GM23338 (cell line): ENCODE data around the gene BCHE. TPM values are rescaled to one million over a fixed set of nuclear protein-coding genes. Genes with fewer than 3 reads are reported as not detected.

Experiments used
- ATAC-seq: fragments of 200-7000 bp; cut with Tn5 transposase; 3 replicates; pipeline ENCODE4 v1.9.1; 2020
- DNase-seq: peaks from one replicate; pipeline ENCODE4 v3.0.0-alpha.2; 2015; ENCODE audit warnings: low spot score
- H2AFZ ChIP-seq: fragments of 200-600 bp; sonication (generic); 2 replicates; pipeline ENCODE4 v1.8.0; 2016; ENCODE audit warnings: antibody characterized with exemption, mild to moderate bottlenecking, moderate library complexity
- H3F3A ChIP-seq: fragments of 200-600 bp; sonication (generic); replicated peaks from 2 replicates; pipeline ENCODE4 v1.8.0; 2017; ENCODE audit warnings: antibody characterized with exemption, mixed run types, low read depth
- H3K27ac ChIP-seq: fragments of 200-600 bp; sonication (generic); 2 replicates; pipeline ENCODE4 v1.6.1; 2016; ENCODE audit warnings: low read depth
- H3K27me3 ChIP-seq: fragments of 200-600 bp; sonication (generic); 2 replicates; pipeline ENCODE4 v1.8.0; 2016; ENCODE audit warnings: mild to moderate bottlenecking, mixed run types, moderate library complexity; ENCODE audit not compliant: insufficient read depth
- H3K36me3 ChIP-seq: fragments of 200-600 bp; sonication (generic); 2 replicates; pipeline ENCODE4 v1.8.0; 2016; ENCODE audit warnings: mild to moderate bottlenecking; ENCODE audit not compliant: insufficient read depth
- H3K4me1 ChIP-seq: fragments of 200-600 bp; sonication (generic); 2 replicates; pipeline ENCODE4 v1.8.0; 2016; ENCODE audit warnings: mild to moderate bottlenecking, moderate library complexity; ENCODE audit not compliant: insufficient read depth
- H3K4me2 ChIP-seq: fragments of 200-600 bp; sonication (generic); 2 replicates; pipeline ENCODE4 v1.7.1; 2017; ENCODE audit warnings: mixed run types
- H3K4me3 ChIP-seq: fragments of 200-600 bp; sonication (generic); 2 replicates; pipeline ENCODE4 v1.6.1; 2016; ENCODE audit warnings: mixed run types
- H3K79me2 ChIP-seq: fragments of 200-600 bp; sonication (generic); replicated peaks from 2 replicates; pipeline ENCODE4 v1.8.0; 2017; ENCODE audit warnings: mild to moderate bottlenecking; ENCODE audit not compliant: insufficient read depth
- H3K9me2 ChIP-seq: fragments of 200-600 bp; sonication (generic); 2 replicates; pipeline ENCODE4 v1.8.0; 2017; ENCODE audit not compliant: insufficient read depth
- H4K20me1 ChIP-seq: fragments of 200-600 bp; sonication (generic); replicated peaks from 2 replicates; pipeline ENCODE4 v1.8.0; 2017; ENCODE audit warnings: mild to moderate bottlenecking; ENCODE audit not compliant: insufficient read depth
- H3K27ac Mint-ChIP-seq: 2 replicates; pipeline ENCODE4 v1.8.0; 2020; ENCODE audit warnings: inconsistent platforms, mild to moderate bottlenecking, moderate library complexity, mixed read lengths
- H3K27me3 Mint-ChIP-seq: 3 replicates; pipeline ENCODE4 v1.8.0; 2022; ENCODE audit warnings: low read depth, mild to moderate bottlenecking, moderate library complexity, mixed read lengths, inconsistent platforms; ENCODE audit not compliant: insufficient read depth, poor library complexity
- H3K36me3 Mint-ChIP-seq: 3 replicates; pipeline ENCODE4 v1.8.0; 2021; ENCODE audit warnings: low read depth, mild to moderate bottlenecking, inconsistent platforms, moderate library complexity, mixed read lengths
- H3K4me1 Mint-ChIP-seq: 3 replicates; pipeline ENCODE4 v1.8.0; 2020; ENCODE audit warnings: mild to moderate bottlenecking, inconsistent platforms, mixed read lengths
- H3K4me3 Mint-ChIP-seq: 3 replicates; pipeline ENCODE4 v1.8.0; 2021; ENCODE audit warnings: moderate library complexity, mild to moderate bottlenecking, inconsistent platforms, mixed read lengths
- H3K9me3 Mint-ChIP-seq: 3 replicates; pipeline ENCODE4 v1.8.0; 2020; ENCODE audit warnings: moderate library complexity, mild to moderate bottlenecking, inconsistent platforms, mixed read lengths
- CREB1 ChIP-seq: fragments of 250-450 bp; sonication (Bioruptor Pico); IDR thresholded peaks from 2 replicates; pipeline ENCODE4 v1.5.0; 2020; ENCODE audit warnings: low read depth, mild to moderate bottlenecking, moderate library complexity
- CTCF ChIP-seq, 2 experiments: fragments of 200-600 bp in 1 of 2; sonication (generic) in 1 of 2; conservative IDR thresholded peaks; 2 replicates each; pipeline versions ENCODE4 v1.5.1 to v1.6.1; 2016 to 2017; ENCODE audit warnings: antibody characterized with exemption in 2 of 2, low read depth in 2 of 2, mild to moderate bottlenecking in 2 of 2, moderate library complexity in 1 of 2
- EZH2 ChIP-seq: fragments of 200-600 bp; sonication (generic); IDR thresholded peaks from one replicate; pipeline ENCODE4 v1.8.0; 2017; ENCODE audit warnings: antibody characterized with exemption, mild to moderate bottlenecking, low read depth; ENCODE audit not compliant: unreplicated experiment
- JUNB ChIP-seq: IDR thresholded peaks from one replicate; pipeline ENCODE4 v1.6.1; 2016; ENCODE audit warnings: antibody characterized with exemption; ENCODE audit not compliant: unreplicated experiment
- NANOG ChIP-seq: IDR thresholded peaks from 2 replicates; pipeline ENCODE4 v1.6.1; 2016; ENCODE audit warnings: antibody characterized with exemption, borderline replicate concordance
- POLR2AphosphoS5 ChIP-seq: IDR thresholded peaks from 2 replicates; pipeline ENCODE4 v1.6.1; 2016; ENCODE audit warnings: antibody characterized with exemption, low read depth
- STAT1 ChIP-seq: IDR thresholded peaks from one replicate; pipeline ENCODE4 v1.6.1; 2016; ENCODE audit warnings: antibody characterized with exemption; ENCODE audit not compliant: unreplicated experiment
- ZNF114 ChIP-seq: fragments of 250-450 bp; sonication (Bioruptor Pico); IDR thresholded peaks from 2 replicates; pipeline ENCODE4 v1.5.0; 2020; ENCODE audit warnings: mild to moderate bottlenecking, moderate library complexity
- ZNF331 ChIP-seq: fragments of 250-450 bp; sonication (Bioruptor Pico); IDR thresholded peaks from 2 replicates; pipeline ENCODE4 v1.5.0; 2020; ENCODE audit warnings: low read depth, mild to moderate bottlenecking, moderate library complexity
- polyA plus RNA-seq: library from polyadenylated mRNA; unstranded; fragments of >200 nt; fragmentation: Nextera tagmentation; extraction: Ambion mirVana; gene quantifications from 2 replicates; pipeline ENCODE4 v1.2.1, GENCODE V29; 2016
- total RNA-seq: library from RNA; depleted of rRNA; stranded (reverse); fragments of >200 nt; shearing (Covaris generic); gene quantifications from 2 replicates; pipeline ENCODE4 v1.2.3, GENCODE V29; 2014
- TF ChIP-seq, protein P1 (sequence below): fragments of 250-450 bp; sonication (Bioruptor Pico); IDR thresholded peaks from 2 replicates; pipeline ENCODE4 v1.5.0; 2020; ENCODE audit warnings: mild to moderate bottlenecking, moderate library complexity
- TF ChIP-seq, protein P2 (sequence below): IDR thresholded peaks from 2 replicates; pipeline ENCODE4 v1.6.1; 2016; ENCODE audit warnings: antibody characterized with exemption

BCHE gene
- total and polyA plus RNA-seq, 2 experiments from 2014 or later = 0.73 to 1.1 TPM

- H3K9me2 ChIP-seq = no peaks in the 10 kb centered on the region
- H3K4me1 ChIP-seq = no peaks in the 10 kb centered on the region
- H3K79me2 ChIP-seq = no peaks in the 10 kb centered on the region
- H3K36me3 ChIP-seq = no peaks in the 10 kb centered on the region
- no peaks in the 10 kb centered on the region for H3K27me3 ChIP-seq
- Mint-ChIP-seq H3K9me3 (peaks cover 4% of the 10 kb centered on the region; the same call in 1 of the 3 replicates), H3K36me3 (no peaks in the 10 kb centered on the region), H3K27ac (no peak overlapping the region), H3K27me3 (no peaks in the 10 kb centered on the region), H3K4me1 (no peaks in the 10 kb centered on the region; the same call in 2 of the 3 replicates), H3K4me3 (no peak overlapping the region)
- no peak for TF ChIP-seq ZNF114 (CRISPR knock-in tag)
- TF ChIP-seq CREB1 (CRISPR knock-in tag) = no peak
- TF ChIP-seq NANOG = no peak
- TF ChIP-seq, protein P1, sequence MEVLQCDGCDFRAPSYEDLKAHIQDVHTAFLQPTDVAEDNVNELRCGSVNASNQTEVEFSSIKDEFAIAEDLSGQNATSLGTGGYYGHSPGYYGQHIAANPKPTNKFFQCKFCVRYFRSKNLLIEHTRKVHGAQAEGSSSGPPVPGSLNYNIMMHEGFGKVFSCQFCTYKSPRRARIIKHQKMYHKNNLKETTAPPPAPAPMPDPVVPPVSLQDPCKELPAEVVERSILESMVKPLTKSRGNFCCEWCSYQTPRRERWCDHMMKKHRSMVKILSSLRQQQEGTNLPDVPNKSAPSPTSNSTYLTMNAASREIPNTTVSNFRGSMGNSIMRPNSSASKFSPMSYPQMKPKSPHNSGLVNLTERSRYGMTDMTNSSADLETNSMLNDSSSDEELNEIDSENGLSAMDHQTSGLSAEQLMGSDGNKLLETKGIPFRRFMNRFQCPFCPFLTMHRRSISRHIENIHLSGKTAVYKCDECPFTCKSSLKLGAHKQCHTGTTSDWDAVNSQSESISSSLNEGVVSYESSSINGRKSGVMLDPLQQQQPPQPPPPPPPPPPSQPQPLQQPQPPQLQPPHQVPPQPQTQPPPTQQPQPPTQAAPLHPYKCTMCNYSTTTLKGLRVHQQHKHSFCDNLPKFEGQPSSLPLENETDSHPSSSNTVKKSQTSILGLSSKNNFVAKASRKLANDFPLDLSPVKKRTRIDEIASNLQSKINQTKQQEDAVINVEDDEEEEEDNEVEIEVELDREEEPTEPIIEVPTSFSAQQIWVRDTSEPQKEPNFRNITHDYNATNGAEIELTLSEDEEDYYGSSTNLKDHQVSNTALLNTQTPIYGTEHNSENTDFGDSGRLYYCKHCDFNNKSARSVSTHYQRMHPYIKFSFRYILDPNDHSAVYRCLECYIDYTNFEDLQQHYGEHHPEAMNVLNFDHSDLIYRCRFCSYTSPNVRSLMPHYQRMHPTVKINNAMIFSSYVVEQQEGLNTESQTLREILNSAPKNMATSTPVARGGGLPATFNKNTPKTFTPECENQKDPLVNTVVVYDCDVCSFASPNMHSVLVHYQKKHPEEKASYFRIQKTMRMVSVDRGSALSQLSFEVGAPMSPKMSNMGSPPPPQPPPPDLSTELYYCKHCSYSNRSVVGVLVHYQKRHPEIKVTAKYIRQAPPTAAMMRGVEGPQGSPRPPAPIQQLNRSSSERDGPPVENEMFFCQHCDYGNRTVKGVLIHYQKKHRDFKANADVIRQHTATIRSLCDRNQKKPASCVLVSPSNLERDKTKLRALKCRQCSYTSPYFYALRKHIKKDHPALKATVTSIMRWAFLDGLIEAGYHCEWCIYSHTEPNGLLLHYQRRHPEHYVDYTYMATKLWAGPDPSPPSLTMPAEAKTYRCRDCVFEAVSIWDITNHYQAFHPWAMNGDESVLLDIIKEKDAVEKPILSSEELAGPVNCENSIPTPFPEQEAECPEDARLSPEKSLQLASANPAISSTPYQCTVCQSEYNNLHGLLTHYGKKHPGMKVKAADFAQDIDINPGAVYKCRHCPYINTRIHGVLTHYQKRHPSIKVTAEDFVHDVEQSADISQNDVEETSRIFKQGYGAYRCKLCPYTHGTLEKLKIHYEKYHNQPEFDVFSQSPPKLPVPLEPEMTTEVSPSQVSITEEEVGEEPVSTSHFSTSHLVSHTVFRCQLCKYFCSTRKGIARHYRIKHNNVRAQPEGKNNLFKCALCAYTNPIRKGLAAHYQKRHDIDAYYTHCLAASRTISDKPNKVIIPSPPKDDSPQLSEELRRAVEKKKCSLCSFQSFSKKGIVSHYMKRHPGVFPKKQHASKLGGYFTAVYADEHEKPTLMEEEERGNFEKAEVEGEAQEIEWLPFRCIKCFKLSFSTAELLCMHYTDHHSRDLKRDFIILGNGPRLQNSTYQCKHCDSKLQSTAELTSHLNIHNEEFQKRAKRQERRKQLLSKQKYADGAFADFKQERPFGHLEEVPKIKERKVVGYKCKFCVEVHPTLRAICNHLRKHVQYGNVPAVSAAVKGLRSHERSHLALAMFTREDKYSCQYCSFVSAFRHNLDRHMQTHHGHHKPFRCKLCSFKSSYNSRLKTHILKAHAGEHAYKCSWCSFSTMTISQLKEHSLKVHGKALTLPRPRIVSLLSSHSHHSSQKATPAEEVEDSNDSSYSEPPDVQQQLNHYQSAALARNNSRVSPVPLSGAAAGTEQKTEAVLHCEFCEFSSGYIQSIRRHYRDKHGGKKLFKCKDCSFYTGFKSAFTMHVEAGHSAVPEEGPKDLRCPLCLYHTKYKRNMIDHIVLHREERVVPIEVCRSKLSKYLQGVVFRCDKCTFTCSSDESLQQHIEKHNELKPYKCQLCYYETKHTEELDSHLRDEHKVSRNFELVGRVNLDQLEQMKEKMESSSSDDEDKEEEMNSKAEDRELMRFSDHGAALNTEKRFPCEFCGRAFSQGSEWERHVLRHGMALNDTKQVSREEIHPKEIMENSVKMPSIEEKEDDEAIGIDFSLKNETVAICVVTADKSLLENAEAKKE = no peak
- no peak for TF ChIP-seq POLR2AphosphoS5
- TF ChIP-seq, protein P2, sequence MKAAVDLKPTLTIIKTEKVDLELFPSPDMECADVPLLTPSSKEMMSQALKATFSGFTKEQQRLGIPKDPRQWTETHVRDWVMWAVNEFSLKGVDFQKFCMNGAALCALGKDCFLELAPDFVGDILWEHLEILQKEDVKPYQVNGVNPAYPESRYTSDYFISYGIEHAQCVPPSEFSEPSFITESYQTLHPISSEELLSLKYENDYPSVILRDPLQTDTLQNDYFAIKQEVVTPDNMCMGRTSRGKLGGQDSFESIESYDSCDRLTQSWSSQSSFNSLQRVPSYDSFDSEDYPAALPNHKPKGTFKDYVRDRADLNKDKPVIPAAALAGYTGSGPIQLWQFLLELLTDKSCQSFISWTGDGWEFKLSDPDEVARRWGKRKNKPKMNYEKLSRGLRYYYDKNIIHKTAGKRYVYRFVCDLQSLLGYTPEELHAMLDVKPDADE = no peak
- no peak for TF ChIP-seq CTCF (conservative IDR thresholded peaks at IDR 0.05; ENCODE audit: low read depth in 2 of 2)
- TF ChIP-seq ZNF331 (CRISPR knock-in tag) = no peak
- no peak for TF ChIP-seq EZH2
- no peak for TF ChIP-seq STAT1
- TF ChIP-seq JUNB = no peak
- H3K4me3 ChIP-seq = no peak overlapping the region
- ATAC-seq (no peak), DNase-seq (no peak)
- no peaks in the 10 kb centered on the region for H4K20me1 ChIP-seq
- H3F3A ChIP-seq = no peaks in the 10 kb centered on the region
- H3K27ac ChIP-seq = no peak overlapping the region
- H3K4me2 ChIP-seq = no peak overlapping the region
- no peak overlapping the region for H2AFZ ChIP-seq
Observed at GRCh38 chr3:165746874-165747273, 90.3 kb downstream of the BCHE start.
